Measurements from ENCODE around the gene HAUS2. TPM values are rescaled to one million over a fixed set of nuclear protein-coding genes. Genes with fewer than 3 reads are reported as not detected.

HAUS2 gene
- total RNA-seq (2021) (17.7 and 23.7 TPM in 2 replicates), Bru-seq, nascent RNA (percentile 77 among the genes with signal in this experiment), BruChase-seq, experiment 1, labeled RNA remaining after a 2-hour chase (percentile 67 among the genes with signal in this experiment), BruChase-seq, experiment 2, labeled RNA remaining after a 6-hour chase (percentile 86 among the genes with signal in this experiment)
- long read RNA-seq, transcript HAUS2-201 (6 exons, 3,949 nt): major isoform, 8 of 17 reads
- long read RNA-seq, partial matches to known transcripts: 0 of 17 reads
- long read RNA-seq, other reads (novel, unspliced or antisense): 3 of 17 reads

DNA sequence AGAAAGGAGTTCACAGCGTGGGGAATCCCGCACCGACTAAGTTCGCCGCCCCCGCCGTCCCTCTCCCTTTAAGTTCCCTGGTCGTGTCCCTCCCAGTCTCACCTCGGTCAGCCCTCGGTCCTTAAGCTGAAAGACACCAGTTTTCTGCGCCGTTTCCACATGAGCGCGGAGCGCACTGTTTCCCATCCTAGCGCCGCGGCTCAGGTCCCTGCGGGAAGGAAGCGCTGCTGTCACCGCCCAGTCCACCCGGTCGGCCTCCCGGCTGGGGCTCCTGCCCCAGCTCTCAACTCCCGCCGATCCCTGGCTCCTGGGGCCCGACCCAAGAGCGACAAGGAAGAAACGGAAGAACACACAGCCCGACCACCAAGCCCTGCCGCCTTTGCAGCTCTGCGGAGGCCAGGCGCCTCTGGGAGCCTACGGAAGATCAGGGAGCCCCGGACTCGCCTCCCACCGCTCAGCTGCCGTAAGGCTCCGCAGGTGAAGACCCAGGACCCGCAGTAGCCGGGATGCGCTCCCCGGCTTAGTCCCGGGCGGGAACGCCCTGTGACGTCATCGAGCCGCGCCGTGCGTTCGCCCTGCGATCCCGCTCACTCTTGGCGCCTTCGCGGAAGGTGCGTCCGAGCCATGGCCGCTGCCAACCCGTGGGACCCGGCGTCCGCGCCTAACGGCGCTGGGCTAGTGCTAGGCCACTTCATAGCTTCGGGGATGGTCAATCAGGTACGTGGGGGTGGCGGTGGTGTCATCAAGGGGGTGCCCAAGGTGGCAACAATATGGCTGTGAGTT lies at the start of gene HAUS2, which contains the start of gene LRRC57:
TSS of gene HAUS2 (plus strand) at position 590 of the 783 bp plus-strand sequence. CDS start at position 625, 35 bp downstream.
TSS of gene LRRC57 (minus strand) at position 545 of the 783 bp plus-strand sequence. CDS start at position 186, 359 bp downstream.
- Histone ChIP-seq H4K20me1 (ENCODE audit: insufficient read depth) (no peaks in the 10 kb centered on the region), H3K4me3 (peak within 1 kb of the TSS; percentile 87), H3K27me3 (ENCODE audit: insufficient read depth, low read depth) (no peaks in the 10 kb centered on the region), H3F3A (ENCODE audit: insufficient read depth, low read depth) (no peaks in the 10 kb centered on the region), H3K4me2 (peak within 1 kb of the TSS; percentile 86), H3K79me2 (ENCODE audit: low read depth) (peaks cover 23% of the 10 kb centered on the region), H3K9me2 (ENCODE audit: insufficient read depth) (no peaks in the 10 kb centered on the region), H3K4me1 (replicated peaks; ENCODE audit: insufficient read depth) (peaks cover 15% of the 10 kb centered on the region), H3K9me3 (ENCODE audit: insufficient read depth, low read depth) (no peaks in the 10 kb centered on the region), H3K27ac (peak within 1 kb of the TSS; percentile 40), H3K36me3 (ENCODE audit: low read depth) (no peaks in the 10 kb centered on the region), H2AFZ (peak within 1 kb of the TSS; percentile 97)
- BruUV-seq (replicated peaks): TSS peak; percentile 65
- no peak for TF ChIP-seq EZH2 (IDR thresholded peaks at IDR 0.05; ENCODE audit: low read depth)
- TF ChIP-seq, protein P1, sequence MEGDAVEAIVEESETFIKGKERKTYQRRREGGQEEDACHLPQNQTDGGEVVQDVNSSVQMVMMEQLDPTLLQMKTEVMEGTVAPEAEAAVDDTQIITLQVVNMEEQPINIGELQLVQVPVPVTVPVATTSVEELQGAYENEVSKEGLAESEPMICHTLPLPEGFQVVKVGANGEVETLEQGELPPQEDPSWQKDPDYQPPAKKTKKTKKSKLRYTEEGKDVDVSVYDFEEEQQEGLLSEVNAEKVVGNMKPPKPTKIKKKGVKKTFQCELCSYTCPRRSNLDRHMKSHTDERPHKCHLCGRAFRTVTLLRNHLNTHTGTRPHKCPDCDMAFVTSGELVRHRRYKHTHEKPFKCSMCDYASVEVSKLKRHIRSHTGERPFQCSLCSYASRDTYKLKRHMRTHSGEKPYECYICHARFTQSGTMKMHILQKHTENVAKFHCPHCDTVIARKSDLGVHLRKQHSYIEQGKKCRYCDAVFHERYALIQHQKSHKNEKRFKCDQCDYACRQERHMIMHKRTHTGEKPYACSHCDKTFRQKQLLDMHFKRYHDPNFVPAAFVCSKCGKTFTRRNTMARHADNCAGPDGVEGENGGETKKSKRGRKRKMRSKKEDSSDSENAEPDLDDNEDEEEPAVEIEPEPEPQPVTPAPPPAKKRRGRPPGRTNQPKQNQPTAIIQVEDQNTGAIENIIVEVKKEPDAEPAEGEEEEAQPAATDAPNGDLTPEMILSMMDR (conservative IDR thresholded peaks at IDR 0.05): no peak
- POLR2A ChIA-PET (ENCODE audit: unreplicated experiment): interaction anchor here (0.6 to 0.7 kb wide), 3 partner anchors 159 to 644 kb away, joined by 3 to 4 read pairs (median 4); no protein-coding TSS in a partner anchor
- CTCF ChIA-PET: interaction anchor here (0.6 kb wide), 1 partner anchor 84 kb away, joined by 5 read pairs; no protein-coding TSS in a partner anchor
- peak; percentile 65 to 86 for DNase-seq
- intact Hi-C loops (cut with micrococcal nuclease; ENCODE audit: unreplicated experiment): loop anchor here (2.0 kb wide), 3 partner anchors 58 to 378 kb away; partner anchors contain the start of gene ZNF106

DNA sequence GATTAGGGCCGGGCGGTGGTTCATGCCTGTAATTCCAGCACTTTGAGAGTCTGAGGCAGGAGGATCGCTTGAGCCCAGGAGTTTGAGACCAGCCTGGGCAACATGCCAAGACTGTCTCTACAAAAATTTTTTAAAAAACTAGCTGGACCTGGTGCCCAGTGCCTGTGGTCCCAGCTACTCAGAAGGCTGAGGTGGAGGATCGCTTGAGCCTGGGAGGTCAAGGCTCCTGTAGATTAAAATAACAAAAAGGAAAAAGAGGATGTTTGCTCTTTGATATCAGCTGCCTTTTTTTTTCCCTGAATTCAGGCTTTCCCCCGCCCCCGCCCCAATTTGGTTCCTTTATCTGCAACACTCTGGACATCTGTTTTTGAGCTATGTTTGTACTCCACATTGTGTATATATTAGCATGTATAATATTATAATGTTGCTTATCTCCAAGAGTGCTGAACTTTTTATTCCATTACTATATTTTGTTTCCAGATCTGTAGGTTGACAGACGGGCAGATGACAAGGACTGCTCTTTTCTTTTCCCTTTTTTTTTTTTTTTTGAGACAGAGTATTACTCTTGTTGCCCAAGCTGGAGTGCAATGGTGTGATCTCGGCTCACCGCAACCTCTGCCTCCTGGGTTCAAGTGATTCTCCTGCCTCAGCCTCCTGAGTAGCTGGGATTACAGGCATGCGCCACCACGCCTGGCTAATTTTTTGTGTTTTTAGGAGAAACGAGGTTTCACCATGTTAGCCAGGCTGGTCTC lies 48.6 kb upstream of the HAUS2 start:
- peaks cover 19% of the 10 kb centered on the region for H3K79me2 ChIP-seq (ENCODE audit: low read depth)
- BruUV-seq (replicated peaks): no TSS peak
- no peak overlapping the region for H3K27ac ChIP-seq
- POLR2A ChIA-PET (ENCODE audit: unreplicated experiment): interaction anchor here (0.5 to 0.7 kb wide), 2 partner anchors 11 to 51 kb away, joined by 4 to 6 read pairs; no protein-coding TSS in a partner anchor
- TF ChIP-seq, protein P1 (conservative IDR thresholded peaks at IDR 0.05): no peak
- TF ChIP-seq EZH2 (IDR thresholded peaks at IDR 0.05; ENCODE audit: low read depth): no peak
- no peaks in the 10 kb centered on the region for H4K20me1 ChIP-seq (ENCODE audit: insufficient read depth)
- no peaks in the 10 kb centered on the region for H3K27me3 ChIP-seq (ENCODE audit: insufficient read depth, low read depth)
- peaks cover 15% of the 10 kb centered on the region for H3K4me1 ChIP-seq (replicated peaks; ENCODE audit: insufficient read depth)
- intact Hi-C loops (cut with micrococcal nuclease; ENCODE audit: unreplicated experiment): no loop called here
- no peak overlapping the region for H3K4me2 ChIP-seq
- DNase-seq: no peak
- CTCF ChIA-PET: no interaction called here
- H3K9me2 ChIP-seq (ENCODE audit: insufficient read depth): no peaks in the 10 kb centered on the region
- H3K9me3 ChIP-seq (ENCODE audit: insufficient read depth, low read depth): no peaks in the 10 kb centered on the region
- no peak overlapping the region for H2AFZ ChIP-seq
- peaks cover 6% of the 10 kb centered on the region; the same call in 1 of the 2 replicates for H3F3A ChIP-seq (ENCODE audit: insufficient read depth, low read depth)
- H3K4me3 ChIP-seq: no peak overlapping the region
- H3K36me3 ChIP-seq (ENCODE audit: low read depth): no peaks in the 10 kb centered on the region

DNA sequence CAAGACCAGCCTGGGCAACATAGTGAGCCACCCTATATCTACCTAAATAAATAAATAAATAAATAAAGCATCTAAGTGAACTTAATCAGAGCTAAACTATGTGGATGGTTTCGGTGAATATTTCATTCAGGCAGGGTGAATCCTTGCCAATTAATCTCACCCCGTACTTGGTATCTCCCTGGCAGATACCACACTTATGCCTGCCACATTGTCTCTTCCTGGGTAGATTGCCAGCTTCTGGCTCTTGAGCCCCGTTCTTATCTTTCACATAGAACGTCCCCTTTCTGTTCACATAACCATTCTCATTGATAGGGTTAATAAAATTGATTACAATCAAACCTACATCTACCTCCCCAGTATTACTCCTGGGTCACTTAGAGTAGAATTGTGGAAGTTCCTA lies 46.2 kb upstream of the HAUS2 start:
- Histone ChIP-seq H4K20me1 (ENCODE audit: insufficient read depth) (no peaks in the 10 kb centered on the region), H3K9me3 (ENCODE audit: insufficient read depth, low read depth) (no peaks in the 10 kb centered on the region), H3F3A (ENCODE audit: insufficient read depth, low read depth) (0 out of 2 replicates have a peak, but pooled peaks cover 3% of the 10 kb centered on the region), H3K36me3 (ENCODE audit: low read depth) (no peaks in the 10 kb centered on the region), H2AFZ (no peak overlapping the region), H3K4me2 (no peak overlapping the region), H3K4me3 (no peak overlapping the region), H3K9me2 (ENCODE audit: insufficient read depth) (no peaks in the 10 kb centered on the region), H3K27ac (no peak overlapping the region), H3K27me3 (ENCODE audit: insufficient read depth, low read depth) (no peaks in the 10 kb centered on the region), H3K79me2 (ENCODE audit: low read depth) (peaks cover 7% of the 10 kb centered on the region), H3K4me1 (replicated peaks; ENCODE audit: insufficient read depth) (peaks cover 14% of the 10 kb centered on the region)
- no TSS peak for BruUV-seq (replicated peaks)
- DNase-seq: no peak
- ChIA-PET CTCF (interaction anchor here (0.6 kb wide), 1 partner anchor 25 kb away, joined by 6 read pairs; no protein-coding TSS in a partner anchor), POLR2A (ENCODE audit: unreplicated experiment) (no interaction called here)
- TF ChIP-seq, protein P1 (conservative IDR thresholded peaks at IDR 0.05): no peak
- TF ChIP-seq EZH2 (IDR thresholded peaks at IDR 0.05; ENCODE audit: low read depth): no peak
- intact Hi-C loops (cut with micrococcal nuclease; ENCODE audit: unreplicated experiment): no loop called here
